H1 (cell line): Measurements from ENCODE around the gene CLDN15. TPM values are rescaled to one million over a fixed set of nuclear protein-coding genes. Genes with fewer than 3 reads are reported as not detected.

Experiments used
- CTCF ChIA-PET: fragments of 300-600 bp; sonication (Branson Sonifier 250); formaldehyde crosslinking; loops from one replicate; lab custom pipeline; 2021; ENCODE audit not compliant: partially characterized antibody; lab: Charles Lee
- POLR2A ChIA-PET: fragments of 300-600 bp; sonication (Branson Sonifier 250); formaldehyde crosslinking; loops from one replicate; lab custom pipeline; 2021; ENCODE audit warnings: inconsistent platforms; ENCODE audit not compliant: partially characterized antibody; lab: Charles Lee
- DNase-seq, 2 experiments: peaks; one replicate each; pipeline versions ENCODE4 v3.0.0 to v3.0.0-alpha.2; 2010 to 2022; ENCODE audit warnings: low spot score in 2 of 2, low read depth in 1 of 2, mixed read lengths in 1 of 2
- FAIRE-seq: peaks from 2 replicates; lab custom pipeline; 2011; peaks lifted over from hg19 to GRCh38; lab: Jason Lieb, UNC
- H2AFZ ChIP-seq: 2 replicates; pipeline ENCODE4 v1.8.1; 2012; ENCODE audit warnings: low read length, inconsistent platforms
- H2AK5ac ChIP-seq: 2 replicates; pipeline ENCODE4 v1.6.1; 2013; ENCODE audit warnings: low read depth, low read length
- H2BK120ac ChIP-seq: replicated peaks from 2 replicates; pipeline ENCODE3; 2013; ENCODE audit warnings: low read depth, low read length, inconsistent platforms
- H2BK12ac ChIP-seq: 2 replicates; pipeline ENCODE4 v1.6.1; 2013; ENCODE audit warnings: low read depth, low read length
- H2BK15ac ChIP-seq: 2 replicates; pipeline ENCODE4 v1.6.1; 2013; ENCODE audit warnings: low read length
- H2BK20ac ChIP-seq: 2 replicates; pipeline ENCODE4 v1.6.1; 2013; ENCODE audit warnings: low read length
- H2BK5ac ChIP-seq: 2 replicates; pipeline ENCODE4 v1.6.1; 2013; ENCODE audit warnings: low read depth, low read length
- H3K14ac ChIP-seq: 2 replicates; pipeline ENCODE4 v1.6.1; 2013; ENCODE audit warnings: inconsistent platforms; ENCODE audit not compliant: insufficient read length
- H3K18ac ChIP-seq: 2 replicates; pipeline ENCODE4 v1.6.1; 2013; ENCODE audit warnings: low read length; ENCODE audit errors: extremely low read depth
- H3K23ac ChIP-seq: 2 replicates; pipeline ENCODE4 v1.6.1; 2013; ENCODE audit warnings: inconsistent platforms; ENCODE audit not compliant: insufficient read length
- H3K23me2 ChIP-seq: 2 replicates; pipeline ENCODE4 v1.6.1; 2013; ENCODE audit warnings: low read depth, low read length
- H3K27ac ChIP-seq: 2 replicates; pipeline ENCODE4 v1.6.1; 2011; ENCODE audit warnings: low read depth, low read length, inconsistent platforms
- H3K27me3 ChIP-seq, 4 experiments: replicated peaks in 1 of 4; 1 replicate in 1 of 4; 2 replicates in 3 of 4; pipeline versions ENCODE4 v1.6.1 to v1.8.1; 2011 to 2013; ENCODE audit warnings: low read length in 3 of 4, mild to moderate bottlenecking in 3 of 4, inconsistent platforms in 2 of 4, mixed read lengths in 2 of 4, moderate library complexity in 1 of 4; ENCODE audit not compliant: control insufficient read depth in 3 of 4, insufficient read depth in 3 of 4; ENCODE audit errors: extremely low read depth in 1 of 4
- H3K36me3 ChIP-seq, 4 experiments: 2 replicates each; pipeline versions ENCODE4 v1.6.1 to v1.8.1; 2011 to 2013; ENCODE audit warnings: mild to moderate bottlenecking in 4 of 4, low read length in 3 of 4, moderate library complexity in 2 of 4, control low read depth in 1 of 4, inconsistent platforms in 1 of 4; ENCODE audit not compliant: insufficient read depth in 4 of 4, control insufficient read depth in 2 of 4
- H3K4ac ChIP-seq: replicated peaks from 2 replicates; pipeline ENCODE3; 2013; ENCODE audit warnings: low read length, low read depth, mixed read lengths, inconsistent platforms; ENCODE audit not compliant: insufficient read length
- H3K4me1 ChIP-seq, 4 experiments: replicated peaks in 1 of 4; 1 replicate in 1 of 4; 2 replicates in 3 of 4; pipeline versions ENCODE4 v1.6.1 to v1.8.1; 2011 to 2013; ENCODE audit warnings: low read length in 3 of 4, inconsistent platforms in 2 of 4, mixed read lengths in 1 of 4; ENCODE audit not compliant: insufficient read depth in 4 of 4, control insufficient read depth in 3 of 4
- H3K4me2 ChIP-seq, 2 experiments: 2 replicates each; pipeline versions ENCODE4 v1.6.1 to v1.8.1; 2011 to 2013; ENCODE audit warnings: low read depth in 2 of 2, low read length in 2 of 2, control low read depth in 1 of 2, inconsistent platforms in 1 of 2, mild to moderate bottlenecking in 1 of 2; ENCODE audit not compliant: insufficient read depth in 1 of 2
- H3K4me3 ChIP-seq, 4 experiments: fragments of 200-600, 300-600 bp in 1 of 4; sonication (generic), shearing (Covaris generic), sonication (Bioruptor Twin) in 1 of 4; 2 replicates each; pipeline versions ENCODE4 v1.5.1 to v1.8.1; 2011 to 2016; ENCODE audit warnings: low read length in 4 of 4, low read depth in 3 of 4, control low read depth in 2 of 4, inconsistent platforms in 2 of 4, mild to moderate bottlenecking in 2 of 4, mixed read lengths in 1 of 4, moderate library complexity in 1 of 4; ENCODE audit not compliant: insufficient read depth in 2 of 4; ENCODE audit errors: extremely low read depth in 1 of 4
- H3K56ac ChIP-seq: replicated peaks from 2 replicates; pipeline ENCODE3; 2013; ENCODE audit warnings: low read depth, mild to moderate bottlenecking, mixed read lengths, low read length, inconsistent platforms; ENCODE audit not compliant: insufficient read length
- H3K79me1 ChIP-seq: 2 replicates; pipeline ENCODE4 v1.6.1; 2013; ENCODE audit warnings: low read depth, low read length, control low read depth
- H3K79me2 ChIP-seq, 2 experiments: 2 replicates each; pipeline versions ENCODE4 v1.6.1 to v1.8.1; 2012 to 2013; ENCODE audit warnings: low read length in 2 of 2, mild to moderate bottlenecking in 2 of 2, inconsistent platforms in 1 of 2; ENCODE audit not compliant: insufficient read depth in 2 of 2, control insufficient read depth in 1 of 2
- H3K9ac ChIP-seq, 4 experiments: replicated peaks in 1 of 4; 1 replicate in 1 of 4; 2 replicates in 3 of 4; pipeline versions ENCODE4 v1.6.1 to v1.8.1; 2011 to 2013; ENCODE audit warnings: low read depth in 3 of 4, low read length in 3 of 4, control low read depth in 2 of 4, mild to moderate bottlenecking in 2 of 4, moderate library complexity in 2 of 4, inconsistent platforms in 1 of 4; ENCODE audit errors: extremely low read depth in 1 of 4
- H3K9me3 ChIP-seq, 2 experiments: 2 replicates each; pipeline versions ENCODE4 v1.6.1 to v1.8.1; 2012 to 2013; ENCODE audit warnings: mild to moderate bottlenecking in 2 of 2, moderate library complexity in 2 of 2, control low read depth in 1 of 2, inconsistent platforms in 1 of 2, low read depth in 1 of 2, low read length in 1 of 2, mixed read lengths in 1 of 2; ENCODE audit not compliant: insufficient read depth in 2 of 2
- H4K20me1 ChIP-seq, 2 experiments: replicated peaks in 1 of 2; 2 replicates each; pipeline versions ENCODE3 to v1.8.1; 2011 to 2013; ENCODE audit warnings: inconsistent platforms in 2 of 2, low read length in 2 of 2, mild to moderate bottlenecking in 1 of 2; ENCODE audit not compliant: insufficient read depth in 2 of 2, control insufficient read depth in 1 of 2
- H4K5ac ChIP-seq: 2 replicates; pipeline ENCODE4 v1.6.1; 2013; ENCODE audit warnings: low read length, low read depth, mixed read lengths, inconsistent platforms; ENCODE audit not compliant: insufficient read length
- H4K8ac ChIP-seq: 2 replicates; pipeline ENCODE4 v1.8.0; 2013; ENCODE audit warnings: mild to moderate bottlenecking, moderate library complexity, low read length, inconsistent platforms; ENCODE audit not compliant: insufficient read depth; ENCODE audit errors: extremely low read depth
- H4K91ac ChIP-seq: replicated peaks from 2 replicates; pipeline ENCODE3; 2013; ENCODE audit warnings: low read length, mixed read lengths, inconsistent platforms; ENCODE audit not compliant: insufficient read length
- EP300 ChIP-seq, 2 experiments: IDR thresholded peaks; 1 replicate in 1 of 2; 2 replicates in 1 of 2; pipeline ENCODE4 v1.6.1; 2011 to 2012; ENCODE audit warnings: low read depth in 2 of 2, low read length in 2 of 2, mild to moderate bottlenecking in 2 of 2, borderline replicate concordance in 1 of 2, inconsistent platforms in 1 of 2, moderate library complexity in 1 of 2
- MAFK ChIP-seq: IDR thresholded peaks from 2 replicates; pipeline ENCODE4 v1.6.1; 2012; ENCODE audit warnings: low read depth, mild to moderate bottlenecking, improper control_type of control experiment, low read length
- POU5F1 ChIP-seq: IDR thresholded peaks from 2 replicates; pipeline ENCODE4 v1.6.1; 2011; ENCODE audit warnings: low read depth, mild to moderate bottlenecking, low read length, moderate library complexity
- SAP30 ChIP-seq: fragments of 300-600 bp; sonication (generic); IDR thresholded peaks from 2 replicates; pipeline ENCODE4 v1.7.1; 2012; ENCODE audit warnings: low read length, moderate library complexity, mild to moderate bottlenecking, inconsistent platforms; ENCODE audit not compliant: insufficient read depth, insufficient replicate concordance
- TAF7 ChIP-seq: optimal IDR thresholded peaks from 2 replicates; pipeline ENCODE3; 2011; ENCODE audit warnings: low read depth, mild to moderate bottlenecking, inconsistent platforms, low read length, moderate library complexity, borderline replicate concordance
- TEAD4 ChIP-seq: IDR thresholded peaks from 2 replicates; pipeline ENCODE4 v1.6.1; 2012; ENCODE audit warnings: low read depth, low read length, inconsistent platforms, mixed read lengths
- WGBS, 2 experiments: shearing (Covaris generic) in 1 of 2; methylation state at CpG; one replicate each; pipeline versions ENCODE4 v1.1.6 to v1.1.7; 2013 to 2015; ENCODE audit warnings: low lambda C conversion rate in 2 of 2, mixed read lengths in 2 of 2, inconsistent platforms in 1 of 2, low coverage in 1 of 2, missing lambda C conversion rate in 1 of 2; ENCODE audit not compliant: insufficient replicate concordance in 2 of 2, insufficient coverage in 1 of 2, insufficient read length in 1 of 2; ENCODE audit errors: extremely low coverage in 1 of 2, missing lambda C conversion rate in 1 of 2; 5-methylcytosine and 5-hydroxymethylcytosine counted together
- polyA plus RNA-seq, 7 experiments: library from polyadenylated mRNA; depleted of rRNA in 3 of 7; stranded (reverse) in 5 of 7; unstranded in 2 of 7; fragments of >200 nt in 5 of 7; fragments of 200-250 nt in 2 of 7; gene quantifications; 1 replicate in 5 of 7; 2 replicates in 1 of 7; 4 replicates in 1 of 7; pipeline versions ENCODE4 v1.2.1 to v1.2.3, GENCODE V29; 2011 to 2013; ENCODE audit warnings: missing spikeins in 2 of 7, mixed read lengths in 2 of 7
- total RNA-seq: library from RNA; stranded (reverse); fragmentation: NEBNext Ultra II Directional; extraction: Animal tissue kit (Norgen Biotek cat#: 25700); gene quantifications from 2 replicates; pipeline ENCODE4 v1.2.1, GENCODE V29; 2021
- TF ChIP-seq, protein P1 (sequence below): IDR thresholded peaks from 2 replicates; pipeline ENCODE4 v1.6.1; 2012; ENCODE audit warnings: inconsistent platforms
- TF ChIP-seq, protein P2 (sequence below): IDR thresholded peaks from 2 replicates; pipeline ENCODE4 v1.6.1; 2011; ENCODE audit warnings: low read depth, mild to moderate bottlenecking, low read length; ENCODE audit not compliant: insufficient read depth

The CLDN15 gene
- total and polyA plus RNA-seq, 2 of the 8 experiments (the other 6 are each of a cell fraction or from before 2014, with no cell fraction given) = 5.5 to 7.6 TPM

DNA sequence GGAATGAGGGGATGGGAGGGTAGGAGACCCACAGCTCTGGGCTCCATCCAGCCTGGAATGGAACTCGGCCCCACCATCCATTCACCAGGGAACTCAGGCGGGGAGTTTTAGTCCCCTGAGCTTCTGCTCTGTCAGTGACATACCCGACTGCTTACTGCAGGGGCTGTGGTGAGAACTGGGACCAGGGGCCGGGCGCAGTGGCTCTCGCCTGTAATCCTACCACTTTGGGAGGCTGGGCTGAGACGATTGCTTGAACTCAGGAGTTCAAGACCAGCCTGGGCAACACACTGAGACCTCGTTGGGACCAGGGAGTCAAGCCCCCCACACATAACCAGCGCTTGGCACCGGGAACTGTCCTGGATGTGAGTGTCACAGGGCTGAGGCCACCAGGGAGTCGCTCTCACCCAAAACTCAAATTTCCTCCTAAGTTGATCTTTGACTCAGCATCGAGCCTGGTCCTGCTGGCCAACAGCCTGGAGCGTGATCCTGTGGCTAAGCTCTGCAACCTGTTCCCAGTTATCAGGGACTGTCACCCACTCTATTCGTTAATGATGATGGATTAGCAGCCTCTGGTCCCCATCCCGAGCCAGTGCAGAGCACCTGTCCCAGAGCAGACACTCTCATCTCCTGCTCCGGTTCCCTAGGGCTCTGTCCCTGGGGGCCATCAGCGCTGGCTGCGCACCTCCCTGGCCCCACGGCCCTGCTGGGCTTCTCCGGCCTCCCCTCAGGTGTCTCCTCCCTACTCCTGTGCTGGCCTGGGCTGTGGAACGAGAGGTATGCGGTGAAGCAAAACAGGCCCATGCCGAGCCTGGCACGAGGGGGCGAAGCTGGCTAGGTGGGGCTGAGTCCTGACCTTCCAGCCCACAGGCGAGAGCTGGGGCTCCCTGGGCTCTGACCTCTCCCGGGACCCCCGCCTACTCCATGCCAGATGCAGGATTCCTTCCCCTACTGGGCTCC is 902 bp upstream of the CLDN15 start:
- Histone ChIP-seq H3K4me3 (no peak overlapping the region), H3K9ac (no peak overlapping the region), H3K56ac (no peak overlapping the region), H3K18ac (peak overlapping the region; percentile 6), H3K14ac (no peak overlapping the region), H3K9me3 (no peaks in the 10 kb centered on the region), H2BK120ac (no peak overlapping the region), H3K79me2 (peaks cover 0 to 12% of the 10 kb centered on the region in 2 experiments; a peak in 1 of 4 replicates), H4K91ac (peak overlapping the region; percentile 19), H2BK15ac (peak overlapping the region; percentile 31; the same call in 1 of the 2 replicates), H4K8ac (no peak overlapping the region), H2BK12ac (0 out of 2 replicates have a peak overlapping the region, but pooled peaks have one; percentile 9), H3K4me1 (peaks cover 0 to 7% (median 2%) of the 10 kb centered on the region in 4 experiments; a peak in 3 of 7 replicates), H3K27ac (no peak overlapping the region), H3K79me1 (peaks cover 1% of the 10 kb centered on the region; the same call in 1 of the 2 replicates), H4K20me1 (peaks cover 0 to 13% of the 10 kb centered on the region in 2 experiments), H2BK5ac (peak overlapping the region; percentile 73), H2BK20ac (no peak overlapping the region), H3K23me2 (no peaks in the 10 kb centered on the region), H2AFZ (no peak overlapping the region), H3K27me3 (no peaks in the 10 kb centered on the region), H3K36me3 (no peaks in the 10 kb centered on the region; a peak in 2 of 8 replicates), H4K5ac (no peak overlapping the region), H2AK5ac (no peak overlapping the region), H3K4me2 (no peak overlapping the region; a peak in 1 of 4 replicates), H3K4ac (no peak overlapping the region), H3K23ac (no peak overlapping the region)
- FAIRE-seq (no peak), DNase-seq (peak in 1 of 2 experiments; percentile 54)
- WGBS, 2 experiments = 83% methylated on average over 27 of the region's 28 CpGs; no CpG with 5 or more reads in 1 of the 2 experiments
- CTCF ChIA-PET = interaction anchor here (0.7 to 2.7 kb wide), 18 partner anchors 8 to 265 kb away, joined by 3 to 15 read pairs (median 4); partner anchors contain the start of gene VGF
- POLR2A ChIA-PET = interaction anchor here (1.0 to 3.2 kb wide), 9 partner anchors 9 to 70 kb away, joined by 3 to 12 read pairs (median 7); partner anchors contain the start of genes PLOD3 and ZNHIT1
- TF ChIP-seq TEAD4 (no peak), MAFK (no peak), SAP30 (no peak), POU5F1 (no peak), TAF7 (no peak), EP300 (IDR thresholded peaks at IDR 0.05; ENCODE audit: borderline replicate concordance in 1 of 2, low read depth in 2 of 2, low read length in 2 of 2) (no peak)
- TF ChIP-seq, protein P1, sequence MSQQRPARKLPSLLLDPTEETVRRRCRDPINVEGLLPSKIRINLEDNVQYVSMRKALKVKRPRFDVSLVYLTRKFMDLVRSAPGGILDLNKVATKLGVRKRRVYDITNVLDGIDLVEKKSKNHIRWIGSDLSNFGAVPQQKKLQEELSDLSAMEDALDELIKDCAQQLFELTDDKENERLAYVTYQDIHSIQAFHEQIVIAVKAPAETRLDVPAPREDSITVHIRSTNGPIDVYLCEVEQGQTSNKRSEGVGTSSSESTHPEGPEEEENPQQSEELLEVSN = no peak
- TF ChIP-seq, protein P2, sequence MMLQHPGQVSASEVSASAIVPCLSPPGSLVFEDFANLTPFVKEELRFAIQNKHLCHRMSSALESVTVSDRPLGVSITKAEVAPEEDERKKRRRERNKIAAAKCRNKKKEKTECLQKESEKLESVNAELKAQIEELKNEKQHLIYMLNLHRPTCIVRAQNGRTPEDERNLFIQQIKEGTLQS = no peak
